HG02973 (cell line): ENCODE measurements around the gene NOL4.

ENCODE experiments used
- ATAC-seq: cut with Tn5 transposase; IDR thresholded peaks from one replicate; pipeline ENCODE4 v1.9.1; 2021; ENCODE audit warnings: moderate library complexity; ENCODE audit not compliant: unreplicated experiment

Gene NOL4

GRCh38 chr18:34196256-34196655, 28.5 kb downstream of the NOL4 start:
- ATAC-seq, result no peak

DNA sequence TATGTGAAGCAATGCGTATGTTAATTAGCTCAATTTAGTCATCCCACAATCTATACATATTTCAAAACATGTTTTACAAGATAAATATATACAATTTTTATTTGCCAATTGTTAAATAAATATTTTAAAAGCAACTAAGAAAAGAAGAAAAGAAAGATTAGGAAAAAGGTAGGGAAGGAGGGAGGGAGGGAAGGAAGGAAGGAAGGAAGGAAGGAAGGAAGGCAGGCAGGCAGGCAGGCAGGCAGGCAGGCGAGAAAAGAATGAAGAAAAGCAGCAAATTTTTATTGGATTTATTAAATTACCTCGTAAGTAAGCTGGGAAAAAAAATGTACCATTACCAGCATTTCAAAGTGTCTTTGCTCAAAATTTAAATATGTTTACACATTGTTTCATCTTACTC, 30.5 kb downstream of the NOL4 start:
- no peak for ATAC-seq

DNA sequence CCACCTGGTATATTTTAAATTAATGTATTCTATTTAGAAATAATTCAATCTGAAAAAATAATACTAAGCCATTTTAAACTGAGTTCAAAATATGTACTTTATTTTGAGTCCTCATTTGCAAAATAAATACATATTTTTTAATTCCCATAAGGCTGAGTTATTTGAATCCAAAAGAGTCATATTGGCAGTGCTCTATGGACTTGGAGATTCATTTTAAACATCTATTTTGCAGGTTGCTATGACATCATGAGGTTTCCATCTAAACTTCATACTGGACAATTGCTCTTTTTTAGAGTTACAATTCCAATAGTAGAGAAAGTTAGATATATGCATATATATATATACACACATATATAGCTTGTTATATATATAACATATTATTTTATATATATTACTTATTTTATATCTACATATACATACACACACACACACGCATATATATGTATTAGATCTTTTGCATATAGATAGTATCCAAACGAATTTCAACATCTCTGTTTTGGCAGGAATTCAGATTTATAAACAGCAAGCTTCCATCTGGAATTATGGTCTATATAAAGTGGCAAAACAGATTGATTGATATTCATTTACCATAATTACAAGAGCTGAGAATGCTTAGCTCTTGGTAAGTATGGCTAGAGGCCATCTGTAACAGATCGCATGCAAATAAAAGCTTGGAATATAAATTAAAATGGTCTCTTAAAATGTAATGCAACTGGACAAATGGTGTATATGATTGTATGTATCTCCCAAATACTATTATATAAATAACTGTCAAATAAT, 34.9 kb downstream of the NOL4 start:
- no peak for ATAC-seq
